Measurements from ENCODE around the gene DNMBP.

DNA sequence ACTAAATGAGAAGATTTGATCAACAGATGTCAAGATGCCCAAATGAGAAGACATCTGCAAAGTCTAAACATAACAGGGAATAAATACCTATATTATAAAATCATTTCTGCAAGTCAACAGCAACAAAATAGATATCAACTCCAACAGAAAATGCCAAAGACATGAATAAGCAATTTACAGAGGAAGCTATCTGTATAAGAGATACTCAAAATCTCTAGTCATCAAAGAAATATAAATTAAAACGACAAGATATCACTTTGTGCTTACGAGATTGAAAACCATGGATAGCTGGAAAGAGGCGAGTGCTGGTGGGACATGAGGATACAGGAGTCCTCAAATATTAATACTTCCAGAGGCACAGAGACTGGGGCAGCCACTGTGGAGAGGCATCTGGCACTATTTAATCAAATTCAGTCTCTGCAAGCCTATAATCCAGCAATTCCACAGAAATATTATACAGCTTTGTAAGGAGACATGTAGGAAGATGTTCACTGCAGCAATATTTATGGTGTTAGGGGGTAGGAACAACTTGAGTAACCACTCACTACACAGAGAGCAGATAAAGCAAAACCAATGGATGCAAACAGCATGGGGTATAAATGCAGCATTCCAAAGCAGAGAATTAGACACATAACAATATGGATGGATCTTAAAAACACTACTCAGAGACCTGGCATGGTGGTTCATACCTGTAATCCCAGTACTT lies 4.8 kb downstream of the DNMBP start:
- no peak for TF ChIP-seq EP300 (IDR thresholded peaks at IDR 0.05)
- TF ChIP-seq, protein P1, sequence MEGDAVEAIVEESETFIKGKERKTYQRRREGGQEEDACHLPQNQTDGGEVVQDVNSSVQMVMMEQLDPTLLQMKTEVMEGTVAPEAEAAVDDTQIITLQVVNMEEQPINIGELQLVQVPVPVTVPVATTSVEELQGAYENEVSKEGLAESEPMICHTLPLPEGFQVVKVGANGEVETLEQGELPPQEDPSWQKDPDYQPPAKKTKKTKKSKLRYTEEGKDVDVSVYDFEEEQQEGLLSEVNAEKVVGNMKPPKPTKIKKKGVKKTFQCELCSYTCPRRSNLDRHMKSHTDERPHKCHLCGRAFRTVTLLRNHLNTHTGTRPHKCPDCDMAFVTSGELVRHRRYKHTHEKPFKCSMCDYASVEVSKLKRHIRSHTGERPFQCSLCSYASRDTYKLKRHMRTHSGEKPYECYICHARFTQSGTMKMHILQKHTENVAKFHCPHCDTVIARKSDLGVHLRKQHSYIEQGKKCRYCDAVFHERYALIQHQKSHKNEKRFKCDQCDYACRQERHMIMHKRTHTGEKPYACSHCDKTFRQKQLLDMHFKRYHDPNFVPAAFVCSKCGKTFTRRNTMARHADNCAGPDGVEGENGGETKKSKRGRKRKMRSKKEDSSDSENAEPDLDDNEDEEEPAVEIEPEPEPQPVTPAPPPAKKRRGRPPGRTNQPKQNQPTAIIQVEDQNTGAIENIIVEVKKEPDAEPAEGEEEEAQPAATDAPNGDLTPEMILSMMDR (IDR thresholded peaks at IDR 0.05): no peak
